Left ventricle myocardium inferior (tissue), 1 donor: ENCODE results near the gene XRCC4. TPM values are rescaled to one million over a fixed set of nuclear protein-coding genes. Genes with fewer than 3 reads are reported as not detected.
"Not testable (repeated sequence)": the region's sequence is repeated elsewhere in the genome, so short reads cannot be mapped to it uniquely, and the experiment has no call there.

Experiments used
- DNase-seq: peaks from one replicate; pipeline ENCODE4 v3.0.0-alpha.2; 2020
- H3K27ac ChIP-seq: fragments of 200-600 bp; replicated peaks from 2 replicates; pipeline ENCODE4 v1.8.0; 2021
- H3K27me3 ChIP-seq: fragments of 200-600 bp; 2 replicates; pipeline ENCODE4 v1.8.0; 2021; ENCODE audit warnings: low read depth
- H3K36me3 ChIP-seq: fragments of 200-600 bp; 2 replicates; pipeline ENCODE4 v1.8.0; 2021
- H3K4me1 ChIP-seq: fragments of 200-600 bp; 2 replicates; pipeline ENCODE4 v1.8.0; 2021
- H3K4me3 ChIP-seq: fragments of 200-600 bp; 2 replicates; pipeline ENCODE4 v1.8.0; 2021; ENCODE audit warnings: mild to moderate bottlenecking, moderate library complexity
- H3K9me3 ChIP-seq: fragments of 200-600 bp; replicated peaks from 2 replicates; pipeline ENCODE4 v1.8.0; 2021
- intact Hi-C: fragments of 100-400 bp; cut with micrococcal nuclease; formaldehyde crosslinking; loops from one replicate; pipeline ENCODE4 v1.11.0; 2022
- total RNA-seq: library from RNA; stranded (reverse); fragmentation: NEBNext Ultra II Directional; extraction: Animal tissue kit (Norgen Biotek cat#: 25700); gene quantifications from one replicate; pipeline ENCODE4 v1.2.1, GENCODE V29; 2021
- TF ChIP-seq, protein P1 (sequence below): fragments of 200-600 bp; IDR thresholded peaks from 2 replicates; pipeline ENCODE4 v1.8.0; 2021; ENCODE audit warnings: antibody characterized with exemption, mild to moderate bottlenecking, borderline replicate concordance
- donor health status: DM: no; HTN: yes; CAD: no; lungs with severe emphysema.

XRCC4 gene
- total RNA-seq, 1 donor from 2014 or later = 5.2 TPM

DNA sequence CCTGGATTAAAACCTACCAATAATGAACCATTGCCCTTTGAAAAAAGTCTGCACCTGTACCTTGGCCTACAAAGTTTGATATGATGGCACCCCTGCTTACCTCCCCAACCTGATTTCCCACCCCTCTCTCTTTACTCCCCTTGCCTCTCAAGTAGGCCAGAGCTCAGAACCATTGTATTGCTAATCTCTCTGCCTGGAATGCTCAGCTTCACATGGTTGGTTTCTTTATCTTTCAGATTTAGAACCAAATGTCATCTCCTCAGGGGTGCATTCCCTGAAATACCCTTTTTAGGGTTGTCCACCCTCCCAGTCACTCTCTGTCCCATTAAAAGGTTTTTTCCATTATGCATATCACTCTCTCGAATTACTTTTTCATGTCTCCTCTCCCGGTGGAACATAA lies 277.6 kb downstream of the XRCC4 start:
- Histone ChIP-seq H3K4me1 (no peaks in the 10 kb centered on the region), H3K27me3 (no peaks in the 10 kb centered on the region), H3K27ac (no peak overlapping the region), H3K36me3 (no peaks in the 10 kb centered on the region), H3K4me3 (no peak overlapping the region), H3K9me3 (peaks cover 15% of the 10 kb centered on the region)
- TF ChIP-seq, protein P1, sequence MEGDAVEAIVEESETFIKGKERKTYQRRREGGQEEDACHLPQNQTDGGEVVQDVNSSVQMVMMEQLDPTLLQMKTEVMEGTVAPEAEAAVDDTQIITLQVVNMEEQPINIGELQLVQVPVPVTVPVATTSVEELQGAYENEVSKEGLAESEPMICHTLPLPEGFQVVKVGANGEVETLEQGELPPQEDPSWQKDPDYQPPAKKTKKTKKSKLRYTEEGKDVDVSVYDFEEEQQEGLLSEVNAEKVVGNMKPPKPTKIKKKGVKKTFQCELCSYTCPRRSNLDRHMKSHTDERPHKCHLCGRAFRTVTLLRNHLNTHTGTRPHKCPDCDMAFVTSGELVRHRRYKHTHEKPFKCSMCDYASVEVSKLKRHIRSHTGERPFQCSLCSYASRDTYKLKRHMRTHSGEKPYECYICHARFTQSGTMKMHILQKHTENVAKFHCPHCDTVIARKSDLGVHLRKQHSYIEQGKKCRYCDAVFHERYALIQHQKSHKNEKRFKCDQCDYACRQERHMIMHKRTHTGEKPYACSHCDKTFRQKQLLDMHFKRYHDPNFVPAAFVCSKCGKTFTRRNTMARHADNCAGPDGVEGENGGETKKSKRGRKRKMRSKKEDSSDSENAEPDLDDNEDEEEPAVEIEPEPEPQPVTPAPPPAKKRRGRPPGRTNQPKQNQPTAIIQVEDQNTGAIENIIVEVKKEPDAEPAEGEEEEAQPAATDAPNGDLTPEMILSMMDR = no peak
- intact Hi-C loops = no loop called here
- no peak for DNase-seq

DNA sequence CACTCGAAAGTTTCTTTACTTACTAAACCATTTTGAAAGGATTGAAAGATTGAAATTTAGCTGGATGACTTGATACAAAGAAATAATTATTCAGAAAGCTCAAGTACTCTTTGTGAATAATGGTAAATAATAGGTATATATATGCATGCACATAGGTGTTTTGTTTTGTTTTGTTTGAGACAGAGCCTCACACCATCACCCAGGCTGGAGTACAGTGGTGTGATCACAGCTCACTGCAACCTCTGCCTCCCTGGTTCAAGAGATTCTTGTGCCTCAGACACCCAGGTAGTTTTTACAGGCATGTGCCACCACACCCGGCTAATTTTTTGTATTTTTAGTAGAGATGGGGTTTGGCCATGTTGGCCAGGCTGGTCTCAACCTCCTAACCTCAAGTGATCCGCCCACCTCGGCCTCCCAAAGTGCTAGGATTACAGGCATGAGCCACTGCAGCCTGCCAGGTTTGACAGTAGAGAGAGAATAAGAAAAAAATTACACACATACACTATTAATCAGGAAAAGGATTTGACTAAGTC lies 278.2 kb downstream of the XRCC4 start:
- peaks cover 15% of the 10 kb centered on the region for H3K9me3 ChIP-seq
- intact Hi-C loops, H3K4me1 ChIP-seq, H3K27ac ChIP-seq, H3K27me3 ChIP-seq, H3K36me3 ChIP-seq, DNase-seq, H3K4me3 ChIP-seq: not testable (repeated sequence)

DNA sequence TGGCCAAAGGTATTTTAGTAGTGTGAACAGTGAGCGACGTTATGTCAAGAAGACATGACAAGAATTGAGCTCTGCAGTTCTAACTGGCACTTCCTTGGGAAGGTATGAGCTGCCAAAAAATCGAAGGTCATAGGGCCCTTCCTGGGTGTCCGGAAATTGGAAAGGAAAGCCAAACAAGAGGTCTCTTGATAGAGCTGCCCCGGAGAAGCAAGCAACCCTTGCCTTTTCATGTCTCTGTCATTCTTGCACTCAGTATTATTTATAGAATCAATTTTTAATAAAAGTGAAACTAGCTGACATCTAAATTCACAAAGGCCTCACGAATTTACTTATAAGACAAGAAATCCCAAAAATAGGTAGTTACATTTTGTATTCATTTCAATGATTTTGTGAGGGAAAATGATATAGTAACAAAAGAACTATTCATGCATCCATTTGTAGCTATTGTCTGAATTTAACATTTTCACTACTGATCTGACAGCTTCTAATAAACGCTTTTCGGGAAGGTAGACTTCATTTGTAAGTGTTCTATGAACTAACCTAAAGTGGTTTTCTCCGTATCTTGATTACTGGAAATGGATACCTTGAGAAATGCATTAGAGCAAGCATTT lies 280.4 kb downstream of the XRCC4 start:
- H3K27me3 ChIP-seq = no peaks in the 10 kb centered on the region
- H3K9me3 ChIP-seq = peaks cover 14% of the 10 kb centered on the region
- no peak overlapping the region for H3K4me3 ChIP-seq
- TF ChIP-seq, protein P1 = no peak
- intact Hi-C loops = no loop called here
- no peaks in the 10 kb centered on the region for H3K4me1 ChIP-seq
- no peak overlapping the region for H3K27ac ChIP-seq
- H3K36me3 ChIP-seq = no peaks in the 10 kb centered on the region
- DNase-seq = no peak

DNA sequence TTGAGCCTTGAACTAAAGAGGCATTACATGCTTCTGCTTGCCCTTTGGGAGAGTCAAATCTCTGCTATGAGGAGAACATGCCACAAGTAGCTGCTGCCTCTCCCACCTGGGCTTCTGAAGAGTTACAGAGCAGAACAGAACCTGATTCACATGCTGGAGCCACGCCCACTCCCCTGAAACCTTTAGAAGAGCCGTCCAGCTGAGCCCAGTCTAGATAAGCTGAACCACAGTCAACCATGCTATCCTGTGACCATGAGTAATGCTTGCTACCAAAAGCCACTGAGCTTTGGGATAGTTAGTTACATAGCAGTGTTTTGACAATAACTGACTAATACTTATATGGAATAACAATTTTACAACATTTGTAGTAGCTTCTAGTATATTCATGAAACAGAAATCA lies 283.2 kb downstream of the XRCC4 start:
- Histone ChIP-seq H3K4me1 (no peaks in the 10 kb centered on the region), H3K27me3 (no peaks in the 10 kb centered on the region), H3K27ac (no peak overlapping the region), H3K4me3 (no peak overlapping the region), H3K36me3 (no peaks in the 10 kb centered on the region), H3K9me3 (peaks cover 14% of the 10 kb centered on the region)
- DNase-seq = no peak
- intact Hi-C loops = no loop called here
- TF ChIP-seq, protein P1 = no peak

DNA sequence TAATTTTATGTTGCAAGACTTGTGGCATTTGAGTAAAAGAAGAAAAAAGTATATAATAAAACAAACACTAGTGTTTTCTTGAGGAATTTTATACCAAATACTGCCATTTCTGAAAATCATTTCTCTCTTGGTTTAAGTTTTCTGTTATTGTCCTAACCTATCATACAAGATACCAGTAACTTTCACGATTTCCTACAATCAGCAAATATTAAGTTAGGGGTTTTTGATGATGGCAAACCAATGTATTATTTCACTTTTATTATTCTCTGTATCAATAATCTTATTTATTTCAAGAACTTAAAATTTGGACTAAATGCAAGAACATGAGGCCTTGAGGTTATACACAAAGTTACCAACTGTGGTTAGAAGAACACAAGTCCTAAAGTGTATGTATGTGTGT lies 285.2 kb downstream of the XRCC4 start:
- no peaks in the 10 kb centered on the region for H3K36me3 ChIP-seq
- peaks cover 14% of the 10 kb centered on the region for H3K9me3 ChIP-seq
- TF ChIP-seq, protein P1 = no peak
- H3K4me3 ChIP-seq = no peak overlapping the region
- no peak for DNase-seq
- H3K27me3 ChIP-seq = no peaks in the 10 kb centered on the region
- no peak overlapping the region for H3K27ac ChIP-seq
- H3K4me1 ChIP-seq = no peaks in the 10 kb centered on the region
- intact Hi-C loops = no loop called here

DNA sequence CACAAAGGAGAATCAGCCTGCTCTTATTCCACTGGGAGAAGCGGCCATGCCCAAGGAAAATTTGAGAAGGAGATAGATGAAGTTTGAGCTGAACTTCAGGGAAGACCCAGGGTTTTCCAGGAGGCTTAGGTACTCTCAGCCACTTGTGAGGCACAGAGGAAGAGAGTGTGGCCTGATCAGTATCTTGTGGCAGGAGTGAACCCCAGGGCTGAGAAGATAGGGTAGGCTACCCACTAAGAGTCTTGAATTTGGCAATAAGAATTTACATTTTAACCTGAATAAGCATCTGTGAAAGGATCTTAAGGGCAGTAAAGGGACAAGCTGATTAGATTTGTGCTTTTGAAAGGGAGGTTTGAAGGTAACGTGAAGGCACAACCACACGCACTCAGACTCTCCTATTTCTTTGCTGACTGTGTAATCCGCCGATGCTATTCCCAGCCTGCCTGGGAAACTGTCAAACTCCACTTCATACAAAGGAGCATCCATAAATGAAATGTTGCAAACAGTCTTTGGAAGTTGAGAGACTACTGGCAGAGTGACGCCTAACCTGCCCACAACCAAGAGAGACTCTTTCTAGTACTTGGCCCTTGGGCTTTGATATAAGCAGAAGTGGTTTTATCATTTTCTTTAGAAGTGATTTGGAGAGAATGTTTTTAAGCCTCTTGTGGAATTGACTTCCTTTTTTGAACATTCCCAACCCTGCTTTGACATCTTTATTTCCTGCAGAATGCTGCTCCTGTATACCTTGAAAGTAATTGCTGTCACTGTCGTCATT lies 286.0 kb downstream of the XRCC4 start:
- Histone ChIP-seq H3K4me3 (no peak overlapping the region), H3K27ac (no peak overlapping the region), H3K36me3 (no peaks in the 10 kb centered on the region), H3K27me3 (no peaks in the 10 kb centered on the region), H3K9me3 (peaks cover 14% of the 10 kb centered on the region), H3K4me1 (no peaks in the 10 kb centered on the region)
- intact Hi-C loops = no loop called here
- DNase-seq = no peak
- TF ChIP-seq, protein P1 = no peak
